ENCODE results near the gene HOXA10. TPM values are rescaled to one million over a fixed set of nuclear protein-coding genes. Genes with fewer than 3 reads are reported as not detected.

Gene HOXA10
- total RNA-seq, 1 experiment from 2014 or later, result 19.6 TPM

DNA sequence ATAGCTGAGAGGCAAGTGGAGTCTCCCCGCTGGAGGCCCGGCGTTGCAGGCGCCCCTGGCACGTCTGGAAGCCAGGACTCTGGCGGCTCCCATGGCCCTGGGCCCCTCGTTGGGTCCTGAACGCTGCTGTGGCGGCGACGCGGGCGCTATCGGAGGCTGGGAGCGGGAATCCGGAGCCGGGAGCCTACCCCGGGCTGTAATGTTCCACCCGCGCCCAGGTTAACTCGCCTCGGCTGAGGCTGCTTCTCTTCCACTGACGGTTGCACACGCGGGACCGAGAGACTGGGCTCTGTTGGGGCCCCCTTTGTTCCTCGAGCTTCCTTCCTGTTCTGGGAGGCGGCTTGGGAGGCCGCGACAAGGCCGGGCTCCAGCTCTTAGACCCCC is 29.3 kb downstream of the HOXA10 start:
- no peaks in the 10 kb centered on the region for H3K9me2 ChIP-seq (ENCODE audit: insufficient read depth)
- DNase-seq (ENCODE audit: low read depth, low spot score) (no peak), ATAC-seq (no peak)
- H3K4me2 ChIP-seq (ENCODE audit: low read length), result no peak overlapping the region
- intact Hi-C loops (cut with micrococcal nuclease), result no loop called here
- H3K79me2 ChIP-seq (ENCODE audit: insufficient read depth, low read length), result peaks cover 26% of the 10 kb centered on the region
- no peaks in the 10 kb centered on the region for H3K9me3 ChIP-seq (ENCODE audit: control insufficient read depth in 1 of 2, insufficient read depth in 1 of 2, low read depth in 1 of 2, low read length in 2 of 2)
- POLR2A ChIA-PET, result no interaction called here
- no peak overlapping the region for H3K4me3 ChIP-seq (replicated peaks in 1 of 2; ENCODE audit: low read depth in 1 of 2, low read length in 2 of 2)
- H3K27ac ChIP-seq (ENCODE audit: low read depth, low read length), result no peak overlapping the region
- TF ChIP-seq, protein P1, sequence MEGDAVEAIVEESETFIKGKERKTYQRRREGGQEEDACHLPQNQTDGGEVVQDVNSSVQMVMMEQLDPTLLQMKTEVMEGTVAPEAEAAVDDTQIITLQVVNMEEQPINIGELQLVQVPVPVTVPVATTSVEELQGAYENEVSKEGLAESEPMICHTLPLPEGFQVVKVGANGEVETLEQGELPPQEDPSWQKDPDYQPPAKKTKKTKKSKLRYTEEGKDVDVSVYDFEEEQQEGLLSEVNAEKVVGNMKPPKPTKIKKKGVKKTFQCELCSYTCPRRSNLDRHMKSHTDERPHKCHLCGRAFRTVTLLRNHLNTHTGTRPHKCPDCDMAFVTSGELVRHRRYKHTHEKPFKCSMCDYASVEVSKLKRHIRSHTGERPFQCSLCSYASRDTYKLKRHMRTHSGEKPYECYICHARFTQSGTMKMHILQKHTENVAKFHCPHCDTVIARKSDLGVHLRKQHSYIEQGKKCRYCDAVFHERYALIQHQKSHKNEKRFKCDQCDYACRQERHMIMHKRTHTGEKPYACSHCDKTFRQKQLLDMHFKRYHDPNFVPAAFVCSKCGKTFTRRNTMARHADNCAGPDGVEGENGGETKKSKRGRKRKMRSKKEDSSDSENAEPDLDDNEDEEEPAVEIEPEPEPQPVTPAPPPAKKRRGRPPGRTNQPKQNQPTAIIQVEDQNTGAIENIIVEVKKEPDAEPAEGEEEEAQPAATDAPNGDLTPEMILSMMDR (IDR thresholded peaks at IDR 0.05 in 2 of 3, conservative IDR thresholded peaks at IDR 0.05 in 1 of 3; ENCODE audit: borderline replicate concordance in 1 of 3, insufficient read depth in 1 of 3, low read depth in 2 of 3, low read length in 2 of 3), result no peak
- TF ChIP-seq ZNF274 (IDR thresholded peaks at IDR 0.05; ENCODE audit: low read depth, low read length) (no peak), POLR2A (IDR thresholded peaks at IDR 0.05; ENCODE audit: borderline replicate concordance, extremely low read depth, insufficient read depth, insufficient read length) (no peak)
- no peak overlapping the region for H2AFZ ChIP-seq (ENCODE audit: low read depth, low read length, poor library complexity, severe bottlenecking)
- no peaks in the 10 kb centered on the region for H4K20me1 ChIP-seq (ENCODE audit: insufficient read depth)
- no TSS peak for BruUV-seq (replicated peaks)
- no peaks in the 10 kb centered on the region for H3K27me3 ChIP-seq (ENCODE audit: insufficient read depth, low read length)
- peaks cover 12 to 25% of the 10 kb centered on the region in 2 experiments for H3K4me1 ChIP-seq (ENCODE audit: control insufficient read depth in 1 of 2, insufficient read depth in 2 of 2, low read length in 2 of 2)
- CTCF ChIA-PET, result no interaction called here
- H3K9ac ChIP-seq (ENCODE audit: low read length), result no peak overlapping the region
- peaks cover 8 to 12% of the 10 kb centered on the region in 2 experiments; a peak in 3 of 4 replicates for H3K36me3 ChIP-seq (ENCODE audit: control insufficient read depth in 1 of 2, insufficient read depth in 2 of 2, low read length in 2 of 2)
- RAD21 ChIA-PET (ENCODE audit: low non-redundant PET in 1 of 2, low total read pairs in 2 of 2, uncharacterized antibody in 2 of 2, unreplicated experiment in 2 of 2), result no interaction called here

DNA sequence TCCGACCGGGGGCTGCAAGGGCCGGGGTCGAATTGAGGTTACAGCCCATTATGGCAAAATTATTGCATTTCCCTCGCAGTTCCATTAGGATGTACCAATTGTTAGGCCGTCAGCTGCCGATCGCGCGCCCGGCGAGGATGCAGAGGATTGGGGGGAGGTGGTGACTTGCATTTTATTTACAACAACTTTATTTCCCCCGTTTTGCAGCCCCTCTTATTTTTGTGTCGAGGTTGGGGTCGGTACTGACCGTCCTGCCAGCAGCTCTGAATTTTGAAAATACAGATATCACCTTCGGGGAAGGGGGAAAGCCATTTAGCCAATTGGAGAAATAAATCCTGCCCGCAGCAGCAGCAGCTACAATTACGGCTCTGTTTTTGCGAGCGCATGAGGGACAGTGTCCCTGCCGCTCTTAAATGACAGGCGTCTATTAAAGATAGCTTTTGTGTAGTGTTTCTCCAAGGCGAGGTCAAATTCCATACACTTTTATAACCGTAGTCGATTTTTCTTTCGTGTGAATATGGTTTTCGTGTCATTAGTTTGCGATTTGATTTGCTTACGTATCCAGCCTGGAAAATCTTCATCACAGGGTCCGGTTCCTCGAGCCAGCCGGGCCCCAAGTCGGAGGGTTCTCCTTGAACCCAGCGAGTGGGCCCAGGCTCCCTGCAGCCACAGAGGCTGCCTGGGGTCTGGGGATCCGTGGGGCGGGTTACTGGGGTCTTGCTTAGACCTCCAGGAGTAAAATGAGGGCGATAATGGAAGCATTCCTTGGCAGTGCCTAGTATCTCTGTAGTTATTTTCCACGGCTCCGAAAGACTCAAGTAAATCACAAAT is 30.0 kb downstream of the HOXA10 start:
- CTCF ChIA-PET, result no interaction called here
- BruUV-seq (replicated peaks), result no TSS peak
- peaks cover 20% of the 10 kb centered on the region for H3K79me2 ChIP-seq (ENCODE audit: insufficient read depth, low read length)
- H3K4me2 ChIP-seq (ENCODE audit: low read length), result no peak overlapping the region
- H4K20me1 ChIP-seq (ENCODE audit: insufficient read depth), result no peaks in the 10 kb centered on the region
- no peak overlapping the region for H3K27ac ChIP-seq (ENCODE audit: low read depth, low read length)
- peaks cover 8 to 12% of the 10 kb centered on the region in 2 experiments; a peak in 3 of 4 replicates for H3K36me3 ChIP-seq (ENCODE audit: control insufficient read depth in 1 of 2, insufficient read depth in 2 of 2, low read length in 2 of 2)
- H3K27me3 ChIP-seq (ENCODE audit: insufficient read depth, low read length), result no peaks in the 10 kb centered on the region
- H3K9me2 ChIP-seq (ENCODE audit: insufficient read depth), result no peaks in the 10 kb centered on the region
- H3K9me3 ChIP-seq (ENCODE audit: control insufficient read depth in 1 of 2, insufficient read depth in 1 of 2, low read depth in 1 of 2, low read length in 2 of 2), result no peaks in the 10 kb centered on the region
- H3K4me3 ChIP-seq (replicated peaks in 1 of 2; ENCODE audit: low read depth in 1 of 2, low read length in 2 of 2), result no peak overlapping the region
- no peak overlapping the region for H2AFZ ChIP-seq (ENCODE audit: low read depth, low read length, poor library complexity, severe bottlenecking)
- no peak for DNase-seq (ENCODE audit: low read depth, low spot score)
- ATAC-seq, result no peak
- no peak overlapping the region for H3K9ac ChIP-seq (ENCODE audit: low read length)
- peaks cover 6 to 19% of the 10 kb centered on the region in 2 experiments; a peak in 3 of 4 replicates for H3K4me1 ChIP-seq (ENCODE audit: control insufficient read depth in 1 of 2, insufficient read depth in 2 of 2, low read length in 2 of 2)
- intact Hi-C loops (cut with micrococcal nuclease), result no loop called here
- POLR2A ChIA-PET, result no interaction called here
- RAD21 ChIA-PET (ENCODE audit: low non-redundant PET in 1 of 2, low total read pairs in 2 of 2, uncharacterized antibody in 2 of 2, unreplicated experiment in 2 of 2), result no interaction called here
- TF ChIP-seq TCF7L2 (IDR thresholded peaks at IDR 0.05; ENCODE audit: borderline replicate concordance, extremely low read depth, insufficient read depth, insufficient read length) (no peak), RAD21 (IDR thresholded peaks at IDR 0.05; ENCODE audit: low read depth) (no peak), ZNF274 (IDR thresholded peaks at IDR 0.05; ENCODE audit: low read depth, low read length) (no peak), POLR2A (IDR thresholded peaks at IDR 0.05; ENCODE audit: borderline replicate concordance, extremely low read depth, insufficient read depth, insufficient read length) (no peak)
- TF ChIP-seq, protein P1 (IDR thresholded peaks at IDR 0.05 in 2 of 3, conservative IDR thresholded peaks at IDR 0.05 in 1 of 3; ENCODE audit: borderline replicate concordance in 1 of 3, insufficient read depth in 1 of 3, low read depth in 2 of 3, low read length in 2 of 3), result peak in 1 of 3 experiments; percentile 27; a peak in 1 of 6 replicates
